ENCODE data around the gene ELAPOR1.

ELAPOR1 gene

DNA sequence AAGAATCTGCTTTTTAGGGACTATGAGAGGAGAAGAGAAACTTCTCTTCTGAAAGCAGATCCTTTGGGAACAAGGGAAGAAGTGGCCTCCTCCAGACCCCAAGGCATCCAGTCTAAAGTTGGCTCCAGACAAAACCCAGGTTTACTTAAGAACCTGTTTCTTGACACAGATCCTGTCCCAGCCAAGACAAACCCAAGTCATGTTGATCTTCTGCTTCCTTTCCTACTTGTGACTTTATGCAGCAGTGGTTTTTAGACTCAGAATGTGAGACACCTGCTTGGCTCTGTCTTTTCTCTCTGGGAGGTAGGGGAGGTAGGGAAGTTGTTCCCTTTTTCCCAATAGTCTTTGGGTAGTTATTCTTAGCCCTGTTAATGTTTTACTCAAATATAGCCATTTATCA is 38.3 kb downstream of the ELAPOR1 start:
- H3K36me3 ChIP-seq = no peaks in the 10 kb centered on the region
- TF ChIP-seq, protein P1, sequence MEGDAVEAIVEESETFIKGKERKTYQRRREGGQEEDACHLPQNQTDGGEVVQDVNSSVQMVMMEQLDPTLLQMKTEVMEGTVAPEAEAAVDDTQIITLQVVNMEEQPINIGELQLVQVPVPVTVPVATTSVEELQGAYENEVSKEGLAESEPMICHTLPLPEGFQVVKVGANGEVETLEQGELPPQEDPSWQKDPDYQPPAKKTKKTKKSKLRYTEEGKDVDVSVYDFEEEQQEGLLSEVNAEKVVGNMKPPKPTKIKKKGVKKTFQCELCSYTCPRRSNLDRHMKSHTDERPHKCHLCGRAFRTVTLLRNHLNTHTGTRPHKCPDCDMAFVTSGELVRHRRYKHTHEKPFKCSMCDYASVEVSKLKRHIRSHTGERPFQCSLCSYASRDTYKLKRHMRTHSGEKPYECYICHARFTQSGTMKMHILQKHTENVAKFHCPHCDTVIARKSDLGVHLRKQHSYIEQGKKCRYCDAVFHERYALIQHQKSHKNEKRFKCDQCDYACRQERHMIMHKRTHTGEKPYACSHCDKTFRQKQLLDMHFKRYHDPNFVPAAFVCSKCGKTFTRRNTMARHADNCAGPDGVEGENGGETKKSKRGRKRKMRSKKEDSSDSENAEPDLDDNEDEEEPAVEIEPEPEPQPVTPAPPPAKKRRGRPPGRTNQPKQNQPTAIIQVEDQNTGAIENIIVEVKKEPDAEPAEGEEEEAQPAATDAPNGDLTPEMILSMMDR (IDR thresholded peaks at IDR 0.05; ENCODE audit: low read depth, low read length) = no peak
- no peak overlapping the region for H3K4me3 ChIP-seq (ENCODE audit: low read depth, low read length)
- no peak overlapping the region for H3K27ac ChIP-seq
- H3K27me3 ChIP-seq (ENCODE audit: insufficient read depth, low read depth, severe bottlenecking) = no peaks in the 10 kb centered on the region
- no peaks in the 10 kb centered on the region for H3K9me3 ChIP-seq (ENCODE audit: severe bottlenecking)
- no peak for DNase-seq

DNA sequence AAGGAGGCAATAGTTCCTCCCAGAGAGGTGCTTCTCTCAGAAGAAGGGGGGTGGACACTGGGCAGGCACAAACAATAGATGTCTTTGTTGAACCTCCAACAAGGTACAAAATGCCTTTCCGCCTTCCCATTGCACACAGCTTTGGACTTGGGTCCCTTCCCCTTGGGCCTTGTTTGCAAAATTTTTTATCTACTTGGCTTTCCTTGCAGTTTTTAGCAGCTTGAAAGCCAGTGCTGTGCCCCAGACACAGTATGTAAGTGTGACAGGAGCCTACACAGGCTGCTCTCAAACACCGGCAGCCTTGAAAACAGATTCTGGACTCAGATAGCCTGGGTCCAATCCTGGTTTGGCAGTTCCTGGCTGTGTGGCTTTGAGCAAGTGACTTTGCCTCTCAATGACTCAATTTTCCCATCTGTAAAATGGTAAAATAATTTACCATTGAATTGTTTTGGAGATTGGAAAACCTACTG is 43.0 kb downstream of the ELAPOR1 start:
- no peaks in the 10 kb centered on the region for H3K36me3 ChIP-seq
- no peak for DNase-seq
- TF ChIP-seq, protein P1 (IDR thresholded peaks at IDR 0.05; ENCODE audit: low read depth, low read length) = no peak
- H3K27ac ChIP-seq = no peak overlapping the region
- no peaks in the 10 kb centered on the region for H3K9me3 ChIP-seq (ENCODE audit: severe bottlenecking)
- no peak overlapping the region for H3K4me3 ChIP-seq (ENCODE audit: low read depth, low read length)
- no peaks in the 10 kb centered on the region for H3K27me3 ChIP-seq (ENCODE audit: insufficient read depth, low read depth, severe bottlenecking)

DNA sequence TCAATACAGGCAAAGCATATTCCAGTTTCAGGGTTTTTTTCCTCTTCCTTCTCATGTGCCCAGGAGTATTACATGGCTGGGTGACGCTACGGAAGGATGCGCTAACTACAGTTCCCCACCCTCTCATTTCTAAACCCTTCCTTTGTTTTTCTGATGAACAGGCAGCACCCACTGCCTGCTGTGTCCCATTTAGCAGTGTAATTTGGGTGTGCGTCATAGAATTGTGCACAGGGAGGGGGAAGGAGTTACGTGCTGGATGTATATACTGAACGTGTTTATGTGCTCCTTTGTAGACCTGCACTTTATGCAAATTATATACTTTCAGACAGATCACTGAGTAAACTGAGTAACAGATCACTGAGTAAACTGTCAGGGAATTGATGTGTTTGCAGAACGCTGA is 44.5 kb downstream of the ELAPOR1 start:
- Histone ChIP-seq H3K9me3 (ENCODE audit: severe bottlenecking) (no peaks in the 10 kb centered on the region), H3K27ac (no peak overlapping the region), H3K36me3 (no peaks in the 10 kb centered on the region), H3K4me3 (ENCODE audit: low read depth, low read length) (no peak overlapping the region), H3K27me3 (ENCODE audit: insufficient read depth, low read depth, severe bottlenecking) (no peaks in the 10 kb centered on the region)
- DNase-seq = no peak
- TF ChIP-seq, protein P1 (IDR thresholded peaks at IDR 0.05; ENCODE audit: low read depth, low read length) = no peak

DNA sequence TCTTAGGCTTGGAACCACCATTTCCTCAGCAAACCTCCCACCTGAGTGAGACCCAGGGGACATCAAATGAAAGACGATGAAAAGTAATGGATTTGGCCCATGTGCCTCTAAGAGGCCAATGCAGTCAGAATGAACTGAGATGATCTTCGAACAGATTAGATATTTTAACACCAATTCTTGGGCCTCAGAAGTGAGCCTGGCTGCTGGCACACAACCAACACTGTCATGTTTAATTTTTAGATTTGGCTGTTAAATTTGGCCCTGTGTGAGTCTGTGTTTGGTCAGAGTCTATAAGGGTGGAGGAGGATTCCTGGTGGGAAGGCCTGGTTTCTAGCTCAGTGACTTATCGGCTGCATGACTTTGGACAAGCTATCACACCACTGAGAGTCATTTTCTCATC is 45.4 kb downstream of the ELAPOR1 start:
- no peak for DNase-seq
- TF ChIP-seq, protein P1 (IDR thresholded peaks at IDR 0.05; ENCODE audit: low read depth, low read length) = no peak

DNA sequence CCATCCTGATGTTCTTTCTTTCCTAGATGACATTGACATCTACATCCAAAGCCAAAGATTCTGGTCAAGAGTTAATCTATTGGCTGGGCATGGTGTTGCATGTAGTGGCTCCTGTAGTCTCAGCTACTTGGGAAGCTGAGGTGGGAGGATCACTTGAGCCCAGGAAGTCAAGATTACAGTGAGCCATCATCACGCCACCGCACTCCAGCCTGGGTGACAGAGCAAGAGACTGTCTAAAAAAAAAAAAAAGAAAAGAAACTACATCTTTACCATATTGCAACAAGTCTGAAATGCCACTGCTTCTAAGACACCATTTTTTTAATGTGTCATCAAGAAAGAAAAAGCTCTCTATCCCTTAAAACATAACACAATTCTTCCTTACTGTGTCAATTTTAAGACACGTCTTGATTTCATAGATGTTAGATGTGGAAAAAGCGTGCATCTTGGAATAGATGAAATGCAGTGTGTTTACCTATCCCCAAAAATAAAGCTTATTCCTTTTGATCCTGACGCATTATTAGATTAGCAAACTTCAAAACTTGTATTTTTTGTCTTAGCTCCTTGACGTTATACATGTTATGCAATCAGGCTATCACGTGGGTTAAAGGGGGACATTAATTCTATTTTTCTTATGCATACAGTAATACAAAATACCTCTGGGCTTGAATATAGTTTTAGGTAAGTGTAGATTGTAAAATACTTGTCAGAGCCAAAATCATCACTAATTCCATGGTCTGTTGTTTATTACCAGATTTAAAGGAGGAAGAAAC is 46.3 kb downstream of the ELAPOR1 start:
- H3K27ac ChIP-seq = no peak overlapping the region
- TF ChIP-seq, protein P1 (IDR thresholded peaks at IDR 0.05; ENCODE audit: low read depth, low read length) = no peak
- no peaks in the 10 kb centered on the region for H3K27me3 ChIP-seq (ENCODE audit: insufficient read depth, low read depth, severe bottlenecking)
- H3K4me3 ChIP-seq (ENCODE audit: low read depth, low read length) = no peak overlapping the region
- no peaks in the 10 kb centered on the region for H3K36me3 ChIP-seq
- DNase-seq = no peak
- H3K9me3 ChIP-seq (ENCODE audit: severe bottlenecking) = no peaks in the 10 kb centered on the region

More for the DNA sequence above, 45.4 kb downstream of the ELAPOR1 start:
- Histone ChIP-seq H3K9me3 (ENCODE audit: severe bottlenecking) (no peaks in the 10 kb centered on the region), H3K27ac (no peak overlapping the region), H3K4me3 (ENCODE audit: low read depth, low read length) (no peak overlapping the region), H3K36me3 (no peaks in the 10 kb centered on the region), H3K27me3 (ENCODE audit: insufficient read depth, low read depth, severe bottlenecking) (no peaks in the 10 kb centered on the region)

Measured in WERI-Rb-1 (cell line).